ENCODE results near the gene SLCO2A1.

The SLCO2A1 gene

DNA sequence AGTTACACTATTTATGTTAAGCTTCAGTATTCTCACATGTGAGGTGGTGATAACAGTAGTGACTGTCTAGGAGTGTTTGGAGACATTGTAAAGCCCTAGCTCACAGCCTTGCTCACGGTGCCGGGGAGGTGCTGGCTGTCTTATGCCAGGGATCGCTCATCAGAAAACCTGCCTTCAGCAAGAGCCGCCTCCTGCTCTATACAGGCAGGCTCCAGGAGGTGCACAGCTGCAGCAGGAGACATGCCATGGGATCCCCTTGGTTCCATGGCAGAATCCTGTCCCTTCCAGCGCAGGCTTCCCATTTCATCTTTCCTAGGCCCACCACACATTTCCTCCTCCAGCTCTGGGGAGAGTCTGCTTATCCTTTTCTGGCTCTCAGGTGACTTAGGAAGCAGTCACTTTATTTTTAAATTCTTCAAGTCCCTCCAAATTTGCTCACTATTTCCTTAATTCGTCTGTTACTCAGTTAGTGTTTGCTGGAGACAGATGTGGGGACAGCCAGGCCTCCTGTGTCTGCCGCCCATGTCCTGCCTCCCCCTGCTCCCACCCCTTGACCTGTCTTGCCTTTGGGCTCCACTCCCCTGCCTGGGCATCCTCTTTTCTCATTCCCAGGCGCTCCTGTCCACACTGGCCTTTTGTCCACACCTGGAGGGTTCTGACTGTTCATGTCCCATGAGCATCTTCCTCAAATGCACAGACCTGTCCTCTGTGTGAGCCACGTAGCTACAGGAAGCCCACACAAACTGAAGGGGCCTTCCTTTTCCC, 31.7 kb downstream of the SLCO2A1 start:
- Histone ChIP-seq H3K4me3 (ENCODE audit: low read depth, low read length) (no peak overlapping the region), H3K27ac (ENCODE audit: low read depth, low read length) (no peak overlapping the region), H3K27me3 (ENCODE audit: control insufficient read depth, insufficient read depth, low read length) (peaks cover 47% of the 10 kb centered on the region), H3K9ac (ENCODE audit: low read length) (no peak overlapping the region), H3K9me3 (ENCODE audit: control insufficient read depth, insufficient read depth, low read depth, low read length) (no peaks in the 10 kb centered on the region), H3K4me1 (ENCODE audit: control insufficient read depth, insufficient read depth, low read length) (peaks cover 21% of the 10 kb centered on the region), H3K36me3 (ENCODE audit: control insufficient read depth, insufficient read depth, low read length) (no peaks in the 10 kb centered on the region)

DNA sequence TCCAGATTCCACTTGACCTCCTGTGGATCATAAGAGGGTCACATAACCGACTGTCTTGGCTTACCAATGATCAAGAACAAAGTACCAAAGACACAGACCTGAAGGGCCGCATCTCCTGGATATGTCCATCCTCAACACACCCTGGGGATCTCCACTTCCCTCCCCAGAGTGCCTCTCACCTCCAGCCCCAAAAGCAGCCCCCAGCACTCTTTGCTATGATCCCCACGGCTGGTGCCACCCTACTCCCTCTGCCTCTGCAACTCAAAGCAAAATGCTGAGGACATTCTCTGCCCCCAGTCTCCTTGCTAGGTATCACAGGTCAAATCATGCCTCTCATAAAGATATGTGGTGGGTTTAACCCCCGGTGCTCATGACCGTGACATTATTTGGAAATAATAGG, 32.7 kb downstream of the SLCO2A1 start:
- H3K36me3 ChIP-seq (ENCODE audit: control insufficient read depth, insufficient read depth, low read length) = no peaks in the 10 kb centered on the region
- no peak overlapping the region for H3K9ac ChIP-seq (ENCODE audit: low read length)
- no peak overlapping the region for H3K27ac ChIP-seq (ENCODE audit: low read depth, low read length)
- H3K4me3 ChIP-seq (ENCODE audit: low read depth, low read length) = no peak overlapping the region
- peaks cover 47% of the 10 kb centered on the region for H3K27me3 ChIP-seq (ENCODE audit: control insufficient read depth, insufficient read depth, low read length)
- peaks cover 29% of the 10 kb centered on the region for H3K4me1 ChIP-seq (ENCODE audit: control insufficient read depth, insufficient read depth, low read length)
- no peaks in the 10 kb centered on the region for H3K9me3 ChIP-seq (ENCODE audit: control insufficient read depth, insufficient read depth, low read depth, low read length)

- no peaks in the 10 kb centered on the region for H3K36me3 ChIP-seq (ENCODE audit: control insufficient read depth, insufficient read depth, low read length)
- H3K9me3 ChIP-seq (ENCODE audit: control insufficient read depth, insufficient read depth, low read depth, low read length) = no peaks in the 10 kb centered on the region
- H3K4me3 ChIP-seq (ENCODE audit: low read depth, low read length) = no peak overlapping the region
- peaks cover 36% of the 10 kb centered on the region for H3K4me1 ChIP-seq (ENCODE audit: control insufficient read depth, insufficient read depth, low read length)
- no peak overlapping the region for H3K27ac ChIP-seq (ENCODE audit: low read depth, low read length)
- H3K9ac ChIP-seq (ENCODE audit: low read length) = no peak overlapping the region
- peaks cover 44% of the 10 kb centered on the region for H3K27me3 ChIP-seq (ENCODE audit: control insufficient read depth, insufficient read depth, low read length)
Observed at GRCh38 chr3:133996251-133996661, 33.5 kb downstream of the SLCO2A1 start.

GRCh38 chr3:133995264-133995663, 34.5 kb downstream of the SLCO2A1 start:
- H3K27ac ChIP-seq (ENCODE audit: low read depth, low read length) = no peak overlapping the region
- H3K4me3 ChIP-seq (ENCODE audit: low read depth, low read length) = no peak overlapping the region
- no peaks in the 10 kb centered on the region for H3K9me3 ChIP-seq (ENCODE audit: control insufficient read depth, insufficient read depth, low read depth, low read length)
- no peaks in the 10 kb centered on the region for H3K36me3 ChIP-seq (ENCODE audit: control insufficient read depth, insufficient read depth, low read length)
- H3K9ac ChIP-seq (ENCODE audit: low read length) = no peak overlapping the region
- H3K4me1 ChIP-seq (ENCODE audit: control insufficient read depth, insufficient read depth, low read length) = peaks cover 42% of the 10 kb centered on the region
- H3K27me3 ChIP-seq (ENCODE audit: control insufficient read depth, insufficient read depth, low read length) = peaks cover 43% of the 10 kb centered on the region

GRCh38 chr3:133994166-133994890, 35.4 kb downstream of the SLCO2A1 start:
- H3K9me3 ChIP-seq (ENCODE audit: control insufficient read depth, insufficient read depth, low read depth, low read length) = no peaks in the 10 kb centered on the region
- H3K27me3 ChIP-seq (ENCODE audit: control insufficient read depth, insufficient read depth, low read length) = peaks cover 33% of the 10 kb centered on the region
- peaks cover 49% of the 10 kb centered on the region for H3K4me1 ChIP-seq (ENCODE audit: control insufficient read depth, insufficient read depth, low read length)

GRCh38 chr3:133992951-133993620, 36.6 kb downstream of the SLCO2A1 start:
- Histone ChIP-seq H3K27ac (ENCODE audit: low read depth, low read length) (no peak overlapping the region), H3K4me3 (ENCODE audit: low read depth, low read length) (no peak overlapping the region), H3K36me3 (ENCODE audit: control insufficient read depth, insufficient read depth, low read length) (no peaks in the 10 kb centered on the region), H3K9me3 (ENCODE audit: control insufficient read depth, insufficient read depth, low read depth, low read length) (no peaks in the 10 kb centered on the region), H3K4me1 (ENCODE audit: control insufficient read depth, insufficient read depth, low read length) (peaks cover 61% of the 10 kb centered on the region), H3K9ac (ENCODE audit: low read length) (no peak overlapping the region), H3K27me3 (ENCODE audit: control insufficient read depth, insufficient read depth, low read length) (peaks cover 28% of the 10 kb centered on the region)

More at GRCh38 chr3:133994166-133994890, 35.4 kb downstream of the SLCO2A1 start:
- Histone ChIP-seq H3K36me3 (ENCODE audit: control insufficient read depth, insufficient read depth, low read length) (no peaks in the 10 kb centered on the region), H3K4me3 (ENCODE audit: low read depth, low read length) (no peak overlapping the region), H3K27ac (ENCODE audit: low read depth, low read length) (no peak overlapping the region), H3K9ac (ENCODE audit: low read length) (no peak overlapping the region)

- no peaks in the 10 kb centered on the region for H3K36me3 ChIP-seq (ENCODE audit: control insufficient read depth, insufficient read depth, low read length)
- no peaks in the 10 kb centered on the region for H3K9me3 ChIP-seq (ENCODE audit: control insufficient read depth, insufficient read depth, low read depth, low read length)
- H3K27ac ChIP-seq (ENCODE audit: low read depth, low read length) = no peak overlapping the region
- H3K4me1 ChIP-seq (ENCODE audit: control insufficient read depth, insufficient read depth, low read length) = peaks cover 68% of the 10 kb centered on the region
- H3K27me3 ChIP-seq (ENCODE audit: control insufficient read depth, insufficient read depth, low read length) = peaks cover 21% of the 10 kb centered on the region
- H3K4me3 ChIP-seq (ENCODE audit: low read depth, low read length) = no peak overlapping the region
- no peak overlapping the region for H3K9ac ChIP-seq (ENCODE audit: low read length)
Observed at GRCh38 chr3:133992381-133992780, 37.3 kb downstream of the SLCO2A1 start.

DNA sequence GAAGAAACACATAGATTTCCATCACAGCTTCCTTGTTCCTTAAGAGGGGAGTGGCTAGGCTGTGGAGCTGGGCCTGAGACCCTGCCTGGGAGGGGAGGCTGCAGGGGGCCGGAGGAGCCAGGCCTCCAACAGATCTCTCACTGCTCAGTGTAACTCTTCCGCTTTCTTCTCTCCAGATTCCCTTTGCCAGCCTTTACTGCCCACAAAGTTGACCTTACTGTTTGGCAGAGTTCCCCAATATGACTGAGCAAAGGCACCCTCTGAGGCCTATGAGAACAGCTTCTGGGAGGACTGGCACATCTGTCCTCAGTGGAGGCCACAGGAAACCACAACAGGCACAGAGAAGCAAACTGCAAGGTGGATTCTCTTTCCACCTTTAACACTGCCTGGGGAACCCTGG, 38.1 kb downstream of the SLCO2A1 start:
- peaks cover 68% of the 10 kb centered on the region for H3K4me1 ChIP-seq (ENCODE audit: control insufficient read depth, insufficient read depth, low read length)
- H3K9ac ChIP-seq (ENCODE audit: low read length) = no peak overlapping the region
- peaks cover 14% of the 10 kb centered on the region for H3K27me3 ChIP-seq (ENCODE audit: control insufficient read depth, insufficient read depth, low read length)
- H3K9me3 ChIP-seq (ENCODE audit: control insufficient read depth, insufficient read depth, low read depth, low read length) = no peaks in the 10 kb centered on the region
- H3K4me3 ChIP-seq (ENCODE audit: low read depth, low read length) = no peak overlapping the region
- no peaks in the 10 kb centered on the region for H3K36me3 ChIP-seq (ENCODE audit: control insufficient read depth, insufficient read depth, low read length)
- H3K27ac ChIP-seq (ENCODE audit: low read depth, low read length) = no peak overlapping the region

- Histone ChIP-seq H3K9ac (ENCODE audit: low read length) (no peak overlapping the region), H3K4me1 (ENCODE audit: control insufficient read depth, insufficient read depth, low read length) (peaks cover 68% of the 10 kb centered on the region), H3K27ac (ENCODE audit: low read depth, low read length) (no peak overlapping the region), H3K9me3 (ENCODE audit: control insufficient read depth, insufficient read depth, low read depth, low read length) (no peaks in the 10 kb centered on the region), H3K36me3 (ENCODE audit: control insufficient read depth, insufficient read depth, low read length) (no peaks in the 10 kb centered on the region), H3K27me3 (ENCODE audit: control insufficient read depth, insufficient read depth, low read length) (peaks cover 10% of the 10 kb centered on the region), H3K4me3 (ENCODE audit: low read depth, low read length) (no peak overlapping the region)
Observed at GRCh38 chr3:133991209-133991608, 38.5 kb downstream of the SLCO2A1 start.

DNA sequence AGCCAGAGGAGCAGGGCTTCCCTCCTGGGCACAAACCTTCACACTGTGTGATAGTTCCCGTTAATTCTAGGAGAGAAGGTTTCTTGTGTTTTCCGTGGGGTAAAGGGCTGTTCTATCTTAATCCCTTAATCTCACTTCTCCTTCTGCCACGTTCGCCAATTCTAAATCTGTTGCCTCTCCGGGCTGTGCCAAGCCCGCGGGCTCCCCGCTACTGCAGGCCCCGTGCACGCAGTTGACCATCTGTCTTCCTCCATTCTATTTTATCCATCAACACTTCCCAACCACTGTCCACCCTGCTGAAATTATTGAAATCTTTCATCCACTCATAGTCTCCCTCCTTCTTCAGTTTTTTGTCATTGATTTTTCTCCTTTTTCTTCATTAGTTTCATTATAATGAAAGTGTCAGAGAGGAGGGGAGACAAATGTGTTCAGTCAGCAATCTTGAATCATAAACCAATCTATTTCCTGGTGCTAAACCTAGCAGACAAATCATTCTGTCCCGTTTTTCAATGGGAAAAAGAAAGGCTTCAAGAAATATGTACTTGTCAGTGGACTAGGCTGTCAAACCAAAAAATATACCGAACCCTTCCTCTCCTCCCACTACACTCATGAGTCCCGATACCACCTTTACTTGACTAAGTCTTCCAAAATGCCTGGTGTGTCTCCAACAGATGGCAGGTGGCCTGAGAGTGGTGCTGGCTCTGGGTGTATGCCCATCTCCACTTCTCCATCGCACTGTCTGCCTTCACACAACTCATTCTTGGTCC, 39.6 kb downstream of the SLCO2A1 start:
- Histone ChIP-seq H3K9me3 (ENCODE audit: control insufficient read depth, insufficient read depth, low read depth, low read length) (no peaks in the 10 kb centered on the region), H3K9ac (ENCODE audit: low read length) (no peak overlapping the region), H3K36me3 (ENCODE audit: control insufficient read depth, insufficient read depth, low read length) (no peaks in the 10 kb centered on the region), H3K27me3 (ENCODE audit: control insufficient read depth, insufficient read depth, low read length) (peaks cover 8% of the 10 kb centered on the region; the same call in 1 of the 2 replicates), H3K4me1 (ENCODE audit: control insufficient read depth, insufficient read depth, low read length) (peaks cover 59% of the 10 kb centered on the region), H3K4me3 (ENCODE audit: low read depth, low read length) (no peak overlapping the region), H3K27ac (ENCODE audit: low read depth, low read length) (no peak overlapping the region; the same call in 1 of the 2 replicates)

Data from HUES6 (cell line).